PC-3 (cell line): ENCODE data around the gene ARHGEF6. TPM values are rescaled to one million over a fixed set of nuclear protein-coding genes. Genes with fewer than 3 reads are reported as not detected.
"Not testable (repeated sequence)": the region's sequence is repeated elsewhere in the genome, so short reads cannot be mapped to it uniquely, and the experiment has no call there.

Source experiments
- ATAC-seq: fragments of 200-7000 bp; cut with Tn5 transposase; 2 replicates; pipeline ENCODE4 v1.9.1; 2020; ENCODE audit warnings: mild to moderate bottlenecking, moderate library complexity
- BruUV-seq: library from RNA; stranded (reverse); fragments of 400-500 nt; replicated peaks from 2 replicates; lab custom pipeline; 2021; lab: Mats Ljungman, UMichigan
- CTCF ChIA-PET: fragments of 300-600 bp; sonication (Branson Sonifier 250); formaldehyde crosslinking; loops from one replicate; lab custom pipeline; 2022; ENCODE audit warnings: antibody characterized with exemption; lab: Charles Lee
- POLR2A ChIA-PET: fragments of 300-600 bp; sonication (Branson Sonifier 250); formaldehyde crosslinking; loops from one replicate; lab custom pipeline; 2022; ENCODE audit warnings: antibody characterized with exemption; ENCODE audit not compliant: unreplicated experiment; lab: Charles Lee
- DNase-seq: peaks from one replicate; pipeline ENCODE4 v3.0.0-alpha.2; 2015
- H2AFZ ChIP-seq: fragments of 300-600 bp; sonication (generic); 2 replicates; pipeline ENCODE4 v1.6.0; 2016; ENCODE audit warnings: antibody characterized with exemption, low read length
- H3F3A ChIP-seq: fragments of 300-600 bp; sonication (generic); one replicate; pipeline ENCODE4 v1.6.0; 2017; ENCODE audit warnings: antibody characterized with exemption, low read length, control low read depth, mild to moderate bottlenecking; ENCODE audit not compliant: unreplicated experiment
- H3K27ac ChIP-seq: fragments of 300-600 bp; sonication (generic); 2 replicates; pipeline ENCODE4 v1.5.1; 2016; ENCODE audit warnings: mild to moderate bottlenecking, low read length
- H3K27me3 ChIP-seq: fragments of 300-600 bp; sonication (generic); 2 replicates; pipeline ENCODE4 v1.6.1; 2016; ENCODE audit warnings: low read length, mixed read lengths
- H3K36me3 ChIP-seq: fragments of 300-600 bp; sonication (generic); 2 replicates; pipeline ENCODE4 v1.6.1; 2016; ENCODE audit warnings: low read depth, mixed run types, low read length, mixed read lengths
- H3K4me1 ChIP-seq: fragments of 300-600 bp; sonication (generic); 2 replicates; pipeline ENCODE4 v1.5.1; 2016; ENCODE audit warnings: low read length; ENCODE audit not compliant: insufficient read depth
- H3K4me2 ChIP-seq: fragments of 300-600 bp; sonication (generic); 2 replicates; pipeline ENCODE4 v1.6.0; 2016; ENCODE audit warnings: low read length
- H3K4me3 ChIP-seq: fragments of 300-600 bp; sonication (generic); 2 replicates; pipeline ENCODE4 v1.5.1; 2016; ENCODE audit warnings: mild to moderate bottlenecking, low read length, mixed read lengths
- H3K79me2 ChIP-seq: fragments of 300-600 bp; sonication (generic); 2 replicates; pipeline ENCODE4 v1.6.1; 2017; ENCODE audit warnings: low read length, mixed read lengths
- H3K9ac ChIP-seq: fragments of 300-600 bp; sonication (generic); 2 replicates; pipeline ENCODE4 v1.6.0; 2016; ENCODE audit warnings: mild to moderate bottlenecking, low read length
- H3K9me2 ChIP-seq: fragments of 300-600 bp; sonication (generic); replicated peaks from 2 replicates; pipeline ENCODE4 v1.6.1; 2016; ENCODE audit warnings: mixed run types, low read length, mixed read lengths
- H3K9me3 ChIP-seq: fragments of 300-600 bp; sonication (generic); 2 replicates; pipeline ENCODE4 v1.6.1; 2016; ENCODE audit warnings: low read length, mixed read lengths
- H4K20me1 ChIP-seq: fragments of 300-600 bp; sonication (generic); 2 replicates; pipeline ENCODE4 v1.6.1; 2016; ENCODE audit warnings: low read length, mixed read lengths
- EZH2 ChIP-seq: fragments of 300-600 bp; sonication (generic); IDR thresholded peaks from one replicate; pipeline ENCODE4 v1.6.1; 2017; ENCODE audit warnings: antibody characterized with exemption, mild to moderate bottlenecking, low read length; ENCODE audit not compliant: unreplicated experiment
- EZH2phosphoT487 ChIP-seq: fragments of 300-600 bp; sonication (generic); IDR thresholded peaks from 2 replicates; pipeline ENCODE4 v1.6.1; 2018; ENCODE audit warnings: mild to moderate bottlenecking, antibody characterized with exemption, low read length, borderline replicate concordance
- intact Hi-C: fragments of 100-400 bp; cut with micrococcal nuclease; formaldehyde crosslinking; loops from 2 replicates; pipeline ENCODE4 v1.9.0; 2023
- total RNA-seq: library from RNA; depleted of rRNA; stranded (reverse); fragments of >200 nt; gene quantifications from 2 replicates; pipeline ENCODE4 v1.2.3, GENCODE V29; 2014
- TF ChIP-seq, protein P1 (sequence below): fragments of 300-600 bp; sonication (generic); conservative IDR thresholded peaks from 2 replicates; pipeline ENCODE4 v1.5.1; 2017; ENCODE audit warnings: antibody characterized with exemption, low read depth, mild to moderate bottlenecking, low read length

ARHGEF6 gene
- total RNA-seq, 1 experiment from 2014 or later: 3.3 TPM

DNA sequence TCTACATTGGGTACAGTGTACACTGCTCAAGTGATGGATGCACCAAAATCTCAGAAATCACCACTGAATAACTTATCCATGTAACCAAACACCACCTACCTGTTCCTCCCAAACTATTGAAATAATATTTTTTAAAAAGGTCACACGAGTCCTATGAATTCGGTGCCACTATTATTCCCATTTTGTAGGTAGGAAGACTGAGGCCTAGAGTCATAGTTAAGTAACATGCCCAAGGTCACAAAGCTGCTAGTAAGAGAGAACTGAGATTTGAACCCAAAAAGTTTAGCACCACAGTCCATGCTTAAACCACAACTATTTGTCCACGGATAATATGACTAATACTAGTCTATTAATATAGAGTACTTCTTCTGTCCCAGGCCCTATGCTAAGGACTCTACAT is 2.7 kb downstream of the ARHGEF6 start:
- H3K9ac ChIP-seq: no peak overlapping the region
- intact Hi-C loops: no loop called here
- H4K20me1 ChIP-seq: no peaks in the 10 kb centered on the region
- H3F3A ChIP-seq: peaks cover 6% of the 10 kb centered on the region
- no peak overlapping the region for H2AFZ ChIP-seq
- H3K4me1 ChIP-seq: peaks cover 33% of the 10 kb centered on the region
- DNase-seq (no peak), ATAC-seq (no peak)
- H3K9me3 ChIP-seq: no peaks in the 10 kb centered on the region
- no peak overlapping the region for H3K4me2 ChIP-seq
- POLR2A ChIA-PET: no interaction called here
- H3K4me3 ChIP-seq: no peak overlapping the region
- H3K27me3 ChIP-seq: no peaks in the 10 kb centered on the region
- CTCF ChIA-PET: no interaction called here
- no peaks in the 10 kb centered on the region for H3K79me2 ChIP-seq
- no peak overlapping the region for H3K27ac ChIP-seq
- TF ChIP-seq EZH2phosphoT487 (no peak), EZH2 (no peak)
- TF ChIP-seq, protein P1, sequence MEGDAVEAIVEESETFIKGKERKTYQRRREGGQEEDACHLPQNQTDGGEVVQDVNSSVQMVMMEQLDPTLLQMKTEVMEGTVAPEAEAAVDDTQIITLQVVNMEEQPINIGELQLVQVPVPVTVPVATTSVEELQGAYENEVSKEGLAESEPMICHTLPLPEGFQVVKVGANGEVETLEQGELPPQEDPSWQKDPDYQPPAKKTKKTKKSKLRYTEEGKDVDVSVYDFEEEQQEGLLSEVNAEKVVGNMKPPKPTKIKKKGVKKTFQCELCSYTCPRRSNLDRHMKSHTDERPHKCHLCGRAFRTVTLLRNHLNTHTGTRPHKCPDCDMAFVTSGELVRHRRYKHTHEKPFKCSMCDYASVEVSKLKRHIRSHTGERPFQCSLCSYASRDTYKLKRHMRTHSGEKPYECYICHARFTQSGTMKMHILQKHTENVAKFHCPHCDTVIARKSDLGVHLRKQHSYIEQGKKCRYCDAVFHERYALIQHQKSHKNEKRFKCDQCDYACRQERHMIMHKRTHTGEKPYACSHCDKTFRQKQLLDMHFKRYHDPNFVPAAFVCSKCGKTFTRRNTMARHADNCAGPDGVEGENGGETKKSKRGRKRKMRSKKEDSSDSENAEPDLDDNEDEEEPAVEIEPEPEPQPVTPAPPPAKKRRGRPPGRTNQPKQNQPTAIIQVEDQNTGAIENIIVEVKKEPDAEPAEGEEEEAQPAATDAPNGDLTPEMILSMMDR: no peak
- BruUV-seq: no TSS peak
- no peaks in the 10 kb centered on the region for H3K9me2 ChIP-seq
- no peaks in the 10 kb centered on the region for H3K36me3 ChIP-seq

DNA sequence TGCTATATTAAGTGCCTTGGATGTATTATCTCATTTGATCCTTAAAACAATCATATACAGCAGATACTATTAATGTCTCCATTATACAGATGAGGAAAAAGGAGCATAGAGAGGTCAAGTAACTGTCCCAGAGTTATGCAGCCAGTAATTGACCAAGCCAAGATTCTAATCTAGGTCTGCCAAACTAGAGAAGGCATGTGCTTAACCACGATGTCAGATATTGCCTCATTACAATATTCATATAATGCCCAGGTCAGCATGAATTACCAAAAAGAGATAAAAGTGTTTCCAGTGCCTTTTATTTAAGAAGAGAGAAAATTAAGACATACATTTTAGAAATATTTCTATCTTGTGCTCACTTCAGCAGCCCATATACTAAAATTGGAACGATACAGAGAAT is 7.1 kb downstream of the ARHGEF6 start:
- Histone ChIP-seq H3K9ac (no peak overlapping the region), H3K4me2 (no peak overlapping the region), H3K9me2 (no peaks in the 10 kb centered on the region), H3K79me2 (no peaks in the 10 kb centered on the region), H3K36me3 (no peaks in the 10 kb centered on the region), H4K20me1 (no peaks in the 10 kb centered on the region), H3K9me3 (no peaks in the 10 kb centered on the region), H3K27ac (no peak overlapping the region), H3F3A (no peaks in the 10 kb centered on the region), H2AFZ (no peak overlapping the region), H3K27me3 (no peaks in the 10 kb centered on the region), H3K4me3 (no peak overlapping the region), H3K4me1 (peaks cover 3% of the 10 kb centered on the region)
- ChIA-PET POLR2A (no interaction called here), CTCF (no interaction called here)
- TF ChIP-seq EZH2: no peak
- TF ChIP-seq EZH2phosphoT487: no peak
- TF ChIP-seq, protein P1: no peak
- ATAC-seq (no peak), DNase-seq (no peak)
- intact Hi-C loops: no loop called here
- BruUV-seq: no TSS peak

DNA sequence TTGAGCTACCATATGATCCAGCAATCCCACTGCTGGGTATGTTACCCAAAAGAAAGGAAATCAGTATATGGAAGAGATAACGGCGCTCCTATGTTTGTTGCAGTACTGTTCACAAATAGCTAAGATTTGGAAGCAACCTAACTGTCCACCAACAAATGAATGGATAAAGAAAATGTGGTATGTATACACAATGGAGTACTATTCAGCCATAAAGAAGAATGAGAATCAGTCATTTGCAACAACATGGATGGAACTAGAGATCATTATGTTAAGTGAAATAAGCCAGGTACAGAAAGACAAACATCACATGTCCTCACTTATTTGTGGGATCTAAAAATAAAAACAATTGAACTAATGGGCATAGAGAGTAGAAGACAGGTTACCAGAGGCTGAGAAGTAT is 8.9 kb downstream of the ARHGEF6 start:
- H3K4me2 ChIP-seq, H3K79me2 ChIP-seq, H3K9me3 ChIP-seq, H3F3A ChIP-seq, H3K36me3 ChIP-seq, H3K4me3 ChIP-seq, H4K20me1 ChIP-seq, BruUV-seq, H3K27ac ChIP-seq, POLR2A ChIA-PET, H3K9me2 ChIP-seq, H3K27me3 ChIP-seq, ATAC-seq, H3K9ac ChIP-seq, H2AFZ ChIP-seq, intact Hi-C loops, CTCF ChIA-PET, DNase-seq: not testable (repeated sequence)
- H3K4me1 ChIP-seq: peaks cover 13% of the 10 kb centered on the region
